ENCODE measurements around the gene PIK3CG.

PIK3CG gene

GRCh38 chr7:106858618-106859532, 6.2 kb upstream of the PIK3CG start:
- DNase-seq (ENCODE audit: low read depth, low spot score) = no peak

DNA sequence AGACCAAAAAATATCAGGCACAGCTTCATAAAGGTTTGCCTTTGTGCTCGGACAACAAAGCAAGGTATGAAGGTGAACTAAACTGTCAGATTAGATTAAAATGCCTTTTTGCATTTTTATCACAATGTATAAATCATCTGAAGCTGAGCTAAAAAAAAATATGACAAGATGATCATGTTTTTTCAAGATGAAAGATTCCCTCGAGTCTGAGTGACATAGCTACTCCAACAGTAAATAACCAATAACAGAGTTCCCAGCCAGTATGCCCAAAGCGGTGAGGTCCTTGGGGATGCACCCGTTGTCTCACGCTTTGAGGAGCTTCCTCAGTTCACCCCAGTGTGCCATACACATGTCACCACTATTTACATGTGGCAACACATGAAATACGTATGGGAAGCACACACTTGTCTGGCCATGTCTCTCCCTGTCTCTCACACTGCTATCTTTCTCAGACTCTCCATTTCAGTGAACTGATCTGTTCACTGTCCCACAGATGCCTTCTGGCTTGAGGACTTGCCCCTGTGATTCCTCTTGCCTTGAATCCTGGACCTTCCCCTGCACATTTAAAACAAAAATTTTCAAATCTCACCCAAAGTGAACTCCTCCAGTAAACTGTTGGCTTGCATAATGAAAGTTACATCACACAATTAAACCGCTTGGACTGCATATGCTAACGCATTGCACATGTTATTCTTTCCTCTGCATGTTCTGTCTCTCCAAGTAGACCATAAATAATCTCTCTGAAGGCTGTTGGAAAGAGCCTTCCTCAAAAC, 2.6 kb upstream of the PIK3CG start:
- no peak for DNase-seq (ENCODE audit: low read depth, low spot score)

- no peak for DNase-seq (ENCODE audit: low read depth, low spot score)
These were observed 1.6 kb upstream of the PIK3CG start for GRCh38 chr7:106863274-106863997.

GRCh38 chr7:106864298-106865081, 592 bp upstream of the PIK3CG start:
- no peak for DNase-seq (ENCODE audit: low read depth, low spot score)

DNA sequence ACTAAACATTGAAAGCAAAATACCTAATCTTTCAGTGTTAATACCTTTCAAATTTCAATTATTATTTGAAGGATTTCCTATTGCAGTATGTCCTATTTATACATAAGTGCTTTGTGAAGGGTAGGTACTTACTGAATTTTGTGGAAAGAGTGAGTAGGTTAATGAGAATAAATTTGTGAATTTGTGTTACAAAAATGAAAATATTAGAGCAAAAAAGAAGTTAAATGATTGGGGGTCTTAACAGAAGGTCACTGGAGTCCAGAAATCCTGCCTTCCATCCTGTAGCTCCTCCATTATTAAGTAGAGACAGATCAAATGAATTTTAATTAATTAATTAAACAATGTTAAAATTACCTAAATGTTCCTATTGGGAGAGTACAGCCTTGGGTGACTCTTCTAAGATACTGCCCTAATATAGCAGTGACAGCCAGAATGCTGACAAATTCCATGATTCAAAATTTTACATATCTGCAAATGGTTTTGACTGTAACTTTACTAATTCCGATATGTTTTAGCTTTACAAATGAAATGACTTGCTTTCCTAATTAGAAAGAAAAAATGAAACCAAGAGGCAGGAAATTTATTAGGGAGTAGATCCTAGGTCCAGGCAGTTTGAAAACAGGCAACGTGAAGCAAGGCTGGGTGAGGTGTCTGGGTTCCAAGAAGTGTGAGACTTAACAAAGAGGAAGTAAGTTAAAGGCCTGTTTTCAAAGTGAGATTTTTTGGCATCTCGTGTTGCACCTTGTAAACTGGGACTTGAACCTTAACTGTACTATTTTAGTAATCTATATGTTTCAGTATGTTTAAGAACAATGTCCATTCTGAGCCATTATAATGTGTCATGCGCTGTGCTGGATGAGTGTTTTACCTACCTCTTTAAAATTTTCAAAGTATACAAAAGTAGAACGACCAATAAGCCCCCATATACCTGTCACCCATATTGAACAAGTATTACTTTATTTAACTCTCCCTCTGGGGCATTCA, 1.5 kb downstream of the PIK3CG start:
- no peak for DNase-seq (ENCODE audit: low read depth, low spot score)

GRCh38 chr7:106867641-106868351, 2.7 kb downstream of the PIK3CG start:
- DNase-seq (ENCODE audit: low read depth, low spot score) = no peak

GRCh38 chr7:106868364-106868763, 3.3 kb downstream of the PIK3CG start:
- DNase-seq (ENCODE audit: low read depth, low spot score) = no peak

DNA sequence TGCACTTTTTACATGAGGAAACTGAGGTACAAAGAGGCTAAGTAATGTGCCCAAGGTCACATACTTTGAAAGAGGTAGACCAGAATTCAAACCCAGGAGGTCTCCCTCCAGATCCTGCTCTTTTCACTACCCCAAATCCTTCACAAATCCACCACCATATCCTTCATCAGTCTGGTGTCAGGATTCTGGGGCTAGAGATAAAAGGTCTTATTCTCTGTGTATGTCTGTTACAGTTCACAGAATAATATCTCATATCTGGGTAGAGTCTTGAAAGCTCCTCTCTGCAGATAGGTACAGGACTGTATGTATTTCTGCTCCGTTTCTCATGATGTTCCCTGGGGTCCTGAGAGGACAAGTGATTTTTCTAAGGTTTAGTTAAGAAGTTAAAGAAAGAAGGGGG, 4.9 kb downstream of the PIK3CG start:
- DNase-seq (ENCODE audit: low read depth, low spot score) = no peak

GRCh38 chr7:106870528-106870927, 5.4 kb downstream of the PIK3CG start:
- DNase-seq (ENCODE audit: low read depth, low spot score) = no peak

- no peak for DNase-seq (ENCODE audit: low read depth, low spot score)
These were observed 5.9 kb downstream of the PIK3CG start for GRCh38 chr7:106870983-106871410.

DNA sequence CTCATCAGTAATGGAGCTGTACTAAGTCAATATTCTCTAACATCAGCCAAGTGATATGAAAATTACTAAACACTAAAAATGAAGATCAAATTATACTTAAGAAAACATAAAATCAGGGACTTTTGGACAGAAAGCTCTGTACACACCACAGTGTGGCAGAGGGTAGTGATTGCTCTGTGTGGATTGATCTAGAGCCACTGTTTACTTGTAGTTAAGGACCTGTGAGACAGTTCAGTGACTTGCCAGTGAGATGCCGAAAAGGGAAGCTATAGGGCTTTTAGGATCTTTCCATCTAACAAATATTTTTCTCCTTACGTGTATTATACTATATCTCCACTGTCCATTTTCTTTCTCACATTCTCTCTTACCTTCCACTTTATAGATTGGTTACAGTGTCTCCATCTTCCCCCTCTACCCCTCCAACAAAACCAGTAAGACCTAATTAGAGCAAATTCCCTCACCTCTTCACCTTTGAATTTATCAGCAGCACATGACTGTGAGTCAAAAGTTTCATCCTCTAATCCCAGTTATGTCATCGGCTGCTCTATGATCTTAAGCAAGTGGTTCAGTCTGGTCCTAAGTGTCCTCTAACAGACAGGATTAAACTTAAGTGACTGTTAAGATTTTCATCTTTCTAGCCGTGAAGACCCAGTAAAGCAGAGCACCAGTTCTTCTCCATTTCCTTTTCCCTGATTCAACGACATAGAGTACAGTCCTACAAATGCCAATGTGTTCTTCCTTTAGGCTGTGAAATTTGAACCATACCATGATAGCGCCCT, 6.9 kb downstream of the PIK3CG start:
- DNase-seq (ENCODE audit: low read depth, low spot score) = no peak

GRCh38 chr7:106872763-106873162, 7.7 kb downstream of the PIK3CG start:
- no peak for DNase-seq (ENCODE audit: low read depth, low spot score)

DNA sequence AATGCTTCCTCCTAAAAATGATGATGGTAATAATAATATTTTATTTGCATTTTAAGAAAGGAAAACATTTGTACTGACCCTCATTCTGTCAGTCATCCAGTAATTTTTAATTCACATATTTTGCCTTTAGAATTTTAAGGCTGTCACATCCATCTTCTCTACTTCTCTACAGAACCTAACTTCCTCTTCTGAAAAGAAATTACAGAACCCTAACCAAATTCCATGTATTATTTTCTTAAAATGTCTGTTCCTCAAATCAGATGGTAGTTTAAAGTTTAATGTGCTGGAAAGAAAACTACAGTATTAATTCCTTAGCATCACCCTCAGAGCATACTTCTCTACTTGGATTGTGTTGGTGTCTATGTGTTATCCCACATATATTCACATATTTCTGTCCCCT, 9.0 kb downstream of the PIK3CG start:
- DNase-seq (ENCODE audit: low read depth, low spot score) = no peak

- no peak for DNase-seq (ENCODE audit: low read depth, low spot score)
These were observed 10.4 kb downstream of the PIK3CG start for GRCh38 chr7:106875508-106875907.

DNA sequence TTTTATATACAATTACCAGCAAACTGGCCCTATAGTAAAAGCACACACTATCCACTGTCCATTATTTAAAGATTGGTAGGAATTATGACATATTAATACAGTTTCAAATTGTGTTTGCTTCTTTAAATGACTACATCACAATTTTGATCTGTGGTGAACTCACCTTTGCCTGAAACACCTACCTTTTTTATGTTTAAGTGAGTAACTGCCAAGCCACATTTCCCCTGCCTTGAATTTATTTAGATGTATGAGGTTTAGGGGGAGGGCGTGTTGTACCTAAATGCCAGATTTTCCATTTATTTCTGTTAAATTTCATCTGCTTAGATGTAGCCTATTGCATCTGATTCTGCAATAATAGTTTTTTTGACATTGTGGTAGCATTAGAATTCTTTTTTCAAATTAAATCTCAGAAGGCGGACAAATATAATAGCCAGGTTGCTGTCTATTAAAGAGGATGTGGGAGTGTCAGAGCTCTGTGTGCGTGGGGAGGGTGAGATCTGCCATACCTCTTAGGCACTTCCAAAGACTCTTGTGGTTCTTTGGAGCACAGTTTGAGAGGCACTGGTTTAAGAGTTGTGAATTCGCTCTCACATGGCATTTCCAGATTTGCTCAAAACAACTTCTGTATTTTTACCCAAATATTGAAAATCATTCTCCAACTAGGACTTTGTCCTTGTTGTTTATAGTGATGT, 13.8 kb downstream of the PIK3CG start:
- DNase-seq (ENCODE audit: low read depth, low spot score) = no peak

- DNase-seq (ENCODE audit: low read depth, low spot score) = no peak
These were observed 16.9 kb downstream of the PIK3CG start for GRCh38 chr7:106881984-106882383.

- DNase-seq (ENCODE audit: low read depth, low spot score) = no peak
These were observed 18.5 kb downstream of the PIK3CG start for GRCh38 chr7:106883456-106884026.

GRCh38 chr7:106885652-106886051, 20.6 kb downstream of the PIK3CG start:
- DNase-seq (ENCODE audit: low read depth, low spot score) = no peak
